Panc1 (cell line): Measurements from ENCODE around the gene METTL4. TPM values are rescaled to one million over a fixed set of nuclear protein-coding genes. Genes with fewer than 3 reads are reported as not detected.

Experiments used
- ATAC-seq: fragments of 200-7000 bp; cut with Tn5 transposase; 2 replicates; pipeline ENCODE4 v1.9.1; 2020; ENCODE audit warnings: mild to moderate bottlenecking, moderate library complexity
- BruUV-seq: library from RNA; stranded (reverse); fragments of 400-500 nt; replicated peaks from 2 replicates; lab custom pipeline; 2021; lab: Mats Ljungman, UMichigan
- CTCF ChIA-PET: fragments of 300-600 bp; sonication (Branson Sonifier 250); formaldehyde crosslinking; loops from one replicate; lab custom pipeline; 2022; ENCODE audit warnings: antibody characterized with exemption; lab: Charles Lee
- POLR2A ChIA-PET: fragments of 300-600 bp; sonication (Branson Sonifier 250); formaldehyde crosslinking; loops from one replicate; lab custom pipeline; 2022; ENCODE audit warnings: antibody characterized with exemption; lab: Charles Lee
- DNase-seq: peaks from one replicate; pipeline ENCODE4 v3.0.0-alpha.2; 2010; ENCODE audit warnings: low read depth, low spot score
- H3K27ac ChIP-seq: 2 replicates; pipeline ENCODE4 v1.5.1; 2011; ENCODE audit warnings: mild to moderate bottlenecking, low read length, inconsistent platforms
- H3K27me3 ChIP-seq: fragments of 200-500 bp; sonication (Bioruptor generic); 2 replicates; pipeline ENCODE4 v1.6.0; 2014; ENCODE audit warnings: low read length, inconsistent platforms; ENCODE audit not compliant: control insufficient read depth, insufficient read depth
- H3K36me3 ChIP-seq: fragments of 200-500 bp; sonication (Bioruptor generic); 2 replicates; pipeline ENCODE4 v1.5.1; 2014; ENCODE audit warnings: inconsistent platforms, mild to moderate bottlenecking, low read length, moderate library complexity; ENCODE audit not compliant: control insufficient read depth, insufficient read depth
- H3K4me1 ChIP-seq: 2 replicates; pipeline ENCODE4 v1.5.1; 2011; ENCODE audit warnings: inconsistent platforms, mild to moderate bottlenecking, low read length, moderate library complexity; ENCODE audit not compliant: control insufficient read depth, insufficient read depth
- H3K4me3 ChIP-seq, 2 experiments: 2 replicates each; pipeline ENCODE4 v1.5.1; 2011 to 2012; ENCODE audit warnings: low read depth in 2 of 2, low read length in 2 of 2, mild to moderate bottlenecking in 2 of 2, inconsistent platforms in 1 of 2, moderate library complexity in 1 of 2
- H3K9me3 ChIP-seq: fragments of 200-500 bp; sonication (Bioruptor generic); 2 replicates; pipeline ENCODE4 v1.5.1; 2014; ENCODE audit warnings: low read depth, mild to moderate bottlenecking, inconsistent platforms, low read length, moderate library complexity; ENCODE audit not compliant: control insufficient read depth, insufficient read depth
- CTCF ChIP-seq: fragments of 450-650 bp; IDR thresholded peaks from 2 replicates; pipeline ENCODE4 v1.5.1; 2017; ENCODE audit warnings: mild to moderate bottlenecking
- POLR2AphosphoS5 ChIP-seq: IDR thresholded peaks from 2 replicates; pipeline ENCODE4 v1.6.1; 2012; ENCODE audit warnings: mild to moderate bottlenecking, low read depth, low read length, moderate library complexity
- REST ChIP-seq, 2 experiments: IDR thresholded peaks; 2 replicates each; pipeline ENCODE4 v1.6.1; 2011 to 2012; ENCODE audit warnings: low read depth in 2 of 2, control low read depth in 1 of 2, low read length in 1 of 2, mild to moderate bottlenecking in 1 of 2, moderate library complexity in 1 of 2; ENCODE audit not compliant: insufficient read depth in 1 of 2
- SIN3A ChIP-seq: IDR thresholded peaks from 2 replicates; pipeline ENCODE4 v1.6.1; 2012; ENCODE audit warnings: low read depth, mild to moderate bottlenecking, low read length, moderate library complexity, borderline replicate concordance; ENCODE audit not compliant: insufficient read depth
- TCF7L2 ChIP-seq: IDR thresholded peaks from 2 replicates; pipeline ENCODE4 v1.6.1; 2011; ENCODE audit warnings: mild to moderate bottlenecking, low read depth, low read length, inconsistent platforms
- in situ Hi-C: cut with HindIII; loops from 2 replicates; pipeline ENCODE4 v1.10.0; 2016; ENCODE audit warnings: low sequenced_read_pairs, low pct_unique_long_range_greater_than_20kb
- intact Hi-C: fragments of 100-400 bp; cut with micrococcal nuclease; formaldehyde crosslinking; loops from one replicate; pipeline ENCODE4 v1.10.0; 2022; ENCODE audit not compliant: unreplicated experiment
- total RNA-seq: library from RNA; stranded (reverse); gene quantifications from one replicate; pipeline ENCODE4 v1.2.1, GENCODE V29; 2021; ENCODE audit not compliant: unreplicated experiment

Gene METTL4
- total RNA-seq, 1 experiment from 2014 or later, result 9.6 TPM

GRCh38 chr18:2617401-2617998 lies 46.2 kb upstream of the METTL4 start:
- Histone ChIP-seq H3K27me3 (no peaks in the 10 kb centered on the region), H3K4me1 (no peaks in the 10 kb centered on the region), H3K36me3 (peaks cover 10% of the 10 kb centered on the region; the same call in 1 of the 2 replicates), H3K9me3 (no peaks in the 10 kb centered on the region), H3K4me3 (no peak overlapping the region), H3K27ac (no peak overlapping the region)
- in situ Hi-C loops, result no loop called here
- no peak for TF ChIP-seq CTCF
- no peak for TF ChIP-seq SIN3A
- TF ChIP-seq TCF7L2, result no peak
- no peak for TF ChIP-seq REST (IDR thresholded peaks at IDR 0.05; ENCODE audit: insufficient read depth in 1 of 2, low read depth in 2 of 2, low read length in 1 of 2)
- TF ChIP-seq POLR2AphosphoS5, result no peak
- BruUV-seq, result no TSS peak
- intact Hi-C loops, result no loop called here
- POLR2A ChIA-PET, result no interaction called here
- no peak for ATAC-seq
- CTCF ChIA-PET, result no interaction called here
- DNase-seq, result no peak

- Histone ChIP-seq H3K9me3 (no peaks in the 10 kb centered on the region), H3K4me1 (no peaks in the 10 kb centered on the region), H3K36me3 (peaks cover 30% of the 10 kb centered on the region), H3K4me3 (no peak overlapping the region), H3K27ac (no peak overlapping the region), H3K27me3 (no peaks in the 10 kb centered on the region)
- ChIA-PET CTCF (no interaction called here), POLR2A (interaction anchor here (0.6 kb wide), 1 partner anchor 45 kb away, joined by 6 read pairs; no protein-coding TSS in a partner anchor)
- DNase-seq (no peak), ATAC-seq (no peak)
- in situ Hi-C loops, result no loop called here
- no TSS peak for BruUV-seq
- intact Hi-C loops, result no loop called here
- no peak for TF ChIP-seq REST (IDR thresholded peaks at IDR 0.05; ENCODE audit: insufficient read depth in 1 of 2, low read depth in 2 of 2, low read length in 1 of 2)
- TF ChIP-seq CTCF, result no peak
- TF ChIP-seq TCF7L2, result no peak
- TF ChIP-seq SIN3A, result no peak
- no peak for TF ChIP-seq POLR2AphosphoS5
Observed at GRCh38 chr18:2612996-2613395, 41.7 kb upstream of the METTL4 start.
